ENCODE data around the gene THYN1.

THYN1 gene

DNA sequence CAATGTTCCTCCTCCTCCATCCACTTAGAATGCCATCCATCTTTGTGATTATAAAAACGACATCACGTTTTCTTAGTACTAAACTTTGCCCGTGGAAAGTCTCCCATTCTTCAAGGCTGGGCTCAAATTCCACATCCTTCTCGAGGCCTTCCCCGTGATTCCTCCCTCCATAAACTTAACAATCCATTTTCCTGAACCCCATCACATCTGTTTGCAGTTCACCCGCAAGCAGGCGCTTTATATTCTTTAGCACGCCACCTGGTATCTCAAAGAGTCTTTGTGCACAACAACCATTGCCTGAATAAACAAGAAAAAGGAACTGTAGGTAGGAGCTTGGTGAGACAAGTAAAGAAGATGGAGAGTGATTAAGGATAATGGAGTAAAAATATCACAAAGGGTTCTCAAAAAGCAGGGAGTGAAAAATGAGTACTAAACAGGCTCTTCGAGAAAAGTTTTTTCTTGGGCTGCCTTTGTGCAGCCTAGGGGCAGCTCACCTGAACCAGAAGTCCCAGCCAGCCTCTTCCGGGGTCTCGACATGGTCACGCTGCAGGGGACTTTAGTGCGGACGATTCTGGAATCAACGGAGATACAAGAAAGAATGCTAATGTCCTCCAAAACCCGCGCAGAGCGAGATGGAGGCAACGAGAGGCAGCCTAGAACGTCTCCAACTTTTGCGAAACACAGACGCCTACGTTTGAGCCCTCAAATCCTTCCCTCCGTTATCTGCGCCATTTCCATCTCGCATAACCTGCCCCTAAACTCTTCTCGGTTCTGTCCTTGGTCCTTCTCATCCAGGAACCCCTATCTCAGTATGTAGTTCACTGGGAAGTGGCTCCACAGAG lies 585 bp downstream of the THYN1 start:
- no peak for DNase-seq (ENCODE audit: extremely low read depth in 1 of 2, low read depth in 1 of 2)

GRCh38 chr11:134250675-134251074 lies 2.5 kb downstream of the THYN1 start:
- no peak for DNase-seq (ENCODE audit: extremely low read depth in 1 of 2, low read depth in 1 of 2)

- no peak for DNase-seq (ENCODE audit: extremely low read depth in 1 of 2, low read depth in 1 of 2)
These were observed 2.9 kb downstream of the THYN1 start for GRCh38 chr11:134250246-134250645.

DNA sequence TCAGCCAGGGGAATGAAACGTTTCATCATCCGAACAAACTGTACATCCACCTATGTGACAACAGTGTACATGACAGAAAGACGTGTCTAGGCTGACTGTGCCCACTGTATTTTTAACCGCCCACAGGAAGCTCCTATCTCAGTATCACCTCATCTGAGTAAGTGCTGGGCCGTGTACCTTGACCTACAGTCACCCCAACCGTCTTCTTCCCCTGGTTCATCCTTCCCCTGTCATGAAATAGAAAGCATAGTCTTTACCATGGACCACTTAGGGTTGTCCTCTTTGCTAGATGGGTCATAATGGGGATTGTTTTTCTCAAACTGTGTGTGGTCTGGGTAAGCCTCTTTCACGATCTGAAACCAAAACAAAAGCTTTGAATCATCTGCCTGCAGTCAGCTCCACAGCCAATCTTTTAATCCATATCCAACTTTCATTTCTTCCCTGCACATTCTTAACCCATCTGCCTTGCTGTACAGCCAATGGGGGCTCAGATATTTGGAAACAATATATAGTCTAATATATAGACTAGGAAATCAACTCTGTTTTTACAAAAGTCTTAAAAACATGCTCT lies 4.2 kb downstream of the THYN1 start:
- DNase-seq (ENCODE audit: extremely low read depth in 1 of 2, low read depth in 1 of 2): no peak

DNA sequence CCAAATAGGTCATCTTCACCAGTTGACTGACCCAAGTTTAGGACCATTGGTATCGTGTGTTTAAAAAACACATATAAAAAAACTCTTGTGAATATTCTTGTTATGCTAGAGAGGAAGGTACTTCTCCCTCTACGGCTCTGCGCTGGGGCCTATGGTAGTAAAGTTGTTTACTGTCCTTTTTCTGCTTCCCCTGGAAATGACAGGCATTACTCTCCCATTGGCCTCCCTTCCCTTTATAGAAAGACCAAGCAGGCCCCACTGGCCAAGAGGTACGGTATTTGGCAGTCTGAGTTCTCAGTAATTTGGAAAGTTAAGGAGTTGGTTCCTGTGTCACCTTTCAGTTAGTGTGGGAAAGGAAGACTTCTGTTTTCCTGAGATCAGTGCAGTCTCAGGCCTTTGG lies 6.5 kb downstream of the THYN1 start:
- no peak for DNase-seq (ENCODE audit: extremely low read depth in 1 of 2, low read depth in 1 of 2)

DNA sequence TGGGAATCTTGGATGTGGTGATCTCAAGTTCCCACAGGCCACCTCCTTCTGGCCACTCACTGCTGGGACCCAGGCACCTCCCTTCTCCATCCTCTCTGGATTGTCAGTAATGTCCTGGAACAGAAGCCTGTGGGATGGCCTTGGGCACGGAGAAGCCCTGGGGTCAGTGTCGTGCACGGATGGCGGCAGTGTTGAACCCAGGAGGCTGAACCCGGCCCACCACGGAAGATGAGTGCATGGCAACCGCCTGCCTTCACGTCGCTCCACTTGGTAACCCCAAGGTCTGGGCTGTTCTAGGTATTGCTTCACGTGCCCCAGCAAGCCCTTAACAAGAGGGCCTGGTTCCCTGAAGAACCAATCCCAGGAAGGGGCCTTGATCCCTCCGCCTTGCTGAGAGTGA lies 7.1 kb downstream of the THYN1 start:
- DNase-seq (ENCODE audit: extremely low read depth in 1 of 2, low read depth in 1 of 2): no peak

- DNase-seq (ENCODE audit: extremely low read depth in 1 of 2, low read depth in 1 of 2): no peak
These were observed 7.7 kb downstream of the THYN1 start for GRCh38 chr11:134245434-134245833.

DNA sequence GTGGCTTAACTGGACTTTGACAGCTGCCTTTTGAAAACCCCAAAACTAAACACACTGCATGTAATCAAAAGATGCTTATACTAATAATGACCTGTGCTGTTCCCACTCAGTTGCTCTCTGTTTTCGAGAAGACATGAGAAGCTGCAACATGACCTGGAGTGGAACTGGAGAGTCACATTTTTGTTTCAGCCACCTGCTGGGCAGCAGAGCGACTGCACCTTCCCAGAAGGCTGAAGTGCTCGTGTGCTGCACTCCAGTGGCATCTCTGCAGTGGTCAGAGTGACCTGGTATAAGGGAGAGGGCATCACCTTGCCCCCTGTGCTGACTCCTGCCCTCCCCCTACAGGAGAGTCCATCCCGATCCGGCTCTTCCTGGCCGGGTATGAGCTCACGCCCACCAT lies 8.6 kb downstream of the THYN1 start:
- DNase-seq (ENCODE audit: extremely low read depth in 1 of 2, low read depth in 1 of 2): no peak

- DNase-seq (ENCODE audit: extremely low read depth in 1 of 2, low read depth in 1 of 2): no peak
These were observed 9.2 kb downstream of the THYN1 start for GRCh38 chr11:134243913-134244312.

DNA sequence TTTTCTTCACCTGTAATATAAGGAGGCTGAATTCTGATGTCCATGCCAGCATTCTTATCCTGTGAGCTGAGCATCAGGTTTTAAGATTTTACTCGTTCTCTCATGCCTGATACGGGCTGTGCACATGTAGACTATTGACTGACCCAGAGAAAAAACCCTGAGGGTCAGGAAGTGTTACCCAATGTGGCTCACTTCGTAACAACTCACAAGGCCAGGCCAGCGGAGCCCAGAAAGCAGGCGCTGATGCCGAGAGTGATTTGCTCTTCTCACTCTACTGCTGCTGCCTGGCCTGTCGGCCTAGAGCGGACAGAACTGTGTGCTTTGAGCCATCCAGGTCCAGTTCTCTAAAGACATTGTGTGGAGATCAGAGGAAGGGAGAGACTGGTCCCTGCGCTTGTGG lies 10.8 kb downstream of the THYN1 start:
- DNase-seq (ENCODE audit: extremely low read depth in 1 of 2, low read depth in 1 of 2): no peak

GRCh38 chr11:134240592-134240991 lies 12.6 kb downstream of the THYN1 start:
- no peak for DNase-seq (ENCODE audit: extremely low read depth in 1 of 2, low read depth in 1 of 2)

- no peak for DNase-seq (ENCODE audit: extremely low read depth in 1 of 2, low read depth in 1 of 2)
These were observed 14.2 kb downstream of the THYN1 start for GRCh38 chr11:134238956-134239355.

DNA sequence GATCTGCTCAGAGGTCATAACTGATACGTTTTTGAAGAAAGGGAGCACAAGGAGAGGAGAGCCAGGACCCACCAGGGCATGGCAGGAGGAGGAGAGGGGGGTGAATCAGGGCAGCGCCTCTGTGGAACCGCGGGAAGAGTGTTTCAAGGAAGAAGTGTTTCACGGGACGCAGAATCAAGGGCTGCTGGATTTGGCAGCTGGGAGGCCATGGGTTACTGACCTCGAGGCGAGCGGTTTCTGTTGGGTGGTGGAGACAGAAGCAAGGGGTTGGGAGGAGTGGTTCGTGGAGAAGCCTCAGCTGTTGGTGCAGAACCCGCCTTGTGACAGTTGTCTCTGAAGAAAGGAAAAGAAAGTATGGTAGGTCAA lies 15.6 kb downstream of the THYN1 start:
- DNase-seq (ENCODE audit: extremely low read depth in 1 of 2, low read depth in 1 of 2): no peak

DNA sequence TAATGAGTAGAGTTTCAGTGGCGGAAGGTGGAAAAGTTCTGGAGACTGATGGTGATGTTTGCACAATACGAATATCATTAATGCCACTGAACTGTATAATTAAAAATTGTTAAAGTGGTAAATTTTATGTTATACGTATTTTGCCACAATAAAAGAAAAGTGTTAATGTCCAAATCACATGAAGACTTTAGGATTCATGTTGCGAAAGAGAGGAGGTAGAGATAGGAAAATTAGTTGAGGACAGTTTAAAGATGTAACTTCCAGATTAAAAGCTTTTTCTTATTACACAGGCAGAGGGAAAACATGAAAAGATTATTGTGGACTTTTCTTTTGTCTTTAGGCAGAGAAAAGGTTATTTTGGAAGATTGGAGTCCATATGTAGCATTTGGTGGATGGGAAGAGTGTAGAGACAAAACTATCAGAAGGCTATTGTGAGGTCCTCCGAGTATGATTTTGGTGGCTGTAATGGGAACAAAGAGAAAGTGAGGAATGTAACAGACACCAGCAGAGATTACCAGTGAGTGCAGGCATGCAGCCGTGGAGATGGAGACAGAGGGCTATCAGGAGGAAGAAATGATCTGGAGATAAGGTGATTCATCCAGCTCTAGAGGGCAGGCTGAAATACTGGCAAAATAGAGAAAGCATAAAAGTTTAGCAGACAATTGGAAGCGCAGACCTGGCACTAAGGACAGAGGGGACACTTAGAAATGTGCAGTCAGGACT lies 16.2 kb downstream of the THYN1 start:
- DNase-seq (ENCODE audit: extremely low read depth in 1 of 2, low read depth in 1 of 2): no peak

DNA sequence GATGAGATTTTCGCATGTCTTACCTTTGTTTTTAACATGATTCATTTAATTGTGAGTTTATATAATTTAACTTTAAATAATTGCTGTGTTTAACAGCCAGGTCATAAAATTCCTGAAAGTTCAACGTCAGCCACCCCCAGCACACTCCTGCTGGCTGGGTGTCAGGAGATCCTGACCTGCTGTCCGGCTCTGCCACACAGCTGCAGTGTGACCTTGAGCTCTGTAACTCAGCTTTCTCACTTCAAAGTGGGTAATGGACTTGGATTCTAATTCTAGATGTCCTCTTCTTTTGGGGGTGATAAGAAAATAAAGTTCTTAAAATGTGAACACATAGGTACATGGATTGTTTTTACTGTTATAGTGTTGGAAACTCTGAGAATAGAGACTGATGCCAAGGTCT lies 17.8 kb downstream of the THYN1 start:
- DNase-seq (ENCODE audit: extremely low read depth in 1 of 2, low read depth in 1 of 2): no peak

DNA sequence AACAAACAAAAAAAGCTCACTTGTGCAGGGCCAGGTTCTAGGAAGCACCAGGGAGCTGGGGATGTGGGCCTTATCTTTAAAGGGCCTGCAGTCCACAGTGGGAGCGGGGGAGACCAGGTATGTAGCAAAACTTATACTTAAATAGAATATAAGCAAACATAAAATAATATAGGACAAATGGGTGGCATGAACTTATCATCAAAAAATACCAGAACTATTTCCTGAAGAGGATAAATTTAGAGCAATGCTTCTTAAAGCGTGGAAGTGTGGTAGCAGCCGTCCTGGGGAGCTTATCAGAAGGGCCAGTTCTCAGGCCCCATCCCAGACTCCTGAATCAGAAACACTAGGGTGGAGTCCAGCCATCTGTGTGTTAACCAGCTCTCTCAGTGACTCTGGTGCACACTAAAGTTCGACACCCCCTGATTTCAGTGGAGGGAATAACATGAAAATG lies 19.4 kb downstream of the THYN1 start:
- DNase-seq (ENCODE audit: extremely low read depth in 1 of 2, low read depth in 1 of 2): no peak

GRCh38 chr11:134231958-134232659 lies 21.0 kb downstream of the THYN1 start:
- DNase-seq (ENCODE audit: extremely low read depth in 1 of 2, low read depth in 1 of 2): no peak

DNA sequence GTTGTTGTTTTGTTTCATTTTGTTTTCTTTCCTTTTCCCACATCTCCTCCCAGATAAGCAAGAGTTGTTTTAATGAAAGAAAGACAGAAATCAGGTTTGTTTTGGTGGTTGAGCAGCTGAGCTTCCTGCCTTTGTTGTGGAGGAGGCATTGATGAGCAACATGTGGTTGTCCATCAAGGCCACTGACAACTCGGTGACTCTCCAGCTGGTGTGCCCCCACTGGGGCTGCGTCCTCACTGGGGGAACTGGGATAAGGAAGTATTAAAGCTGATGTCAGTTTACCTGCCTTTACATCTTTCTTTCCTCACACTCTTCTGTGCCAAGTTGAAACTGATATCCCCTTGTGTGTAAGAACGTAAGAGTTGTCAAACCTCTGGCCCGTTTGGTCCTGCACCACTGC lies 22.8 kb downstream of the THYN1 start:
- DNase-seq (ENCODE audit: extremely low read depth in 1 of 2, low read depth in 1 of 2): no peak

DNA sequence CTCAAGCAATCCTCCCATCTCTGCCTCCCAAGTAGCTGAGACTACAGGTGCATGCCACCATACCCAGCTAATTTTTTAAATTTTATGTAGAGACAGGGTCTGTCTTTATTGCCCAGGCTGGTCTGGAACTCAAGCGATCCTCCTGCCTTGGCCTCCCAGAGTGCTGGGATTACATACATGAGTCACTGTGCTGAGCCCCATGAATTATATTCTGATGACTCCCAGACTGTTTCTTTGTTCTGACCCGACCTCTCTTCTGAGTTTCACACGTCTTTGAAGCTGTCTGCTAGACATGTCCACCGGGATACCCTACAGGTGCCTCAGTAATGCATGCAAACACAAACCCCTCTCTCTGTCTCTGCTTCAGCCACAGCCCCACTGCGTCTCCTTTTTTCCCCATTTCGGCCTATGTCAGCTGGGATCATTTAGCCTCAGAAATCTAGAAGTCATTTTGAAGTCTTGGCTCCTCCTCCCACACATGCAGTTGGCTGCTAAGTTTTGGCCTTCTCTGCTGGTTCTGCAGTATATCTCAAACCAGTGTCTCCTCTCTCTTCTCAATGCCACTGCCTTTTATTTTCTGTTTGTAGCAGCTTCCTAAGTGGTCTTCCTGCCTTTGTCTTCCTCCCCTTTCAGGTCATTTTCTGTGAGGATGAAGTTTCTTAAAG lies 23.9 kb downstream of the THYN1 start:
- no peak for DNase-seq (ENCODE audit: extremely low read depth in 1 of 2, low read depth in 1 of 2)

GRCh38 chr11:134228625-134229024 lies 24.5 kb downstream of the THYN1 start:
- DNase-seq (ENCODE audit: extremely low read depth in 1 of 2, low read depth in 1 of 2): peak in 1 of 2 donors; percentile 27

- DNase-seq (ENCODE audit: extremely low read depth in 1 of 2, low read depth in 1 of 2): no peak
These were observed 26.3 kb downstream of the THYN1 start for GRCh38 chr11:134226806-134227325.

Measured in stimulated activated CD8-positive, alpha-beta memory T cell treated with anti-CD3 and anti-CD28 coated beads, Interleukin-7, amount 100 ng/mL, for 48 hours (primary cell).